HL-60 (cell line): ENCODE measurements around the gene SRSF4.

Experiments used
- CTCF ChIP-seq: IDR thresholded peaks from one replicate; pipeline ENCODE4 v1.5.1; 2011; ENCODE audit warnings: low read length, control low read depth, inconsistent platforms; ENCODE audit not compliant: insufficient read depth
- GABPA ChIP-seq: IDR thresholded peaks from 2 replicates; pipeline ENCODE4 v1.6.1; 2012; ENCODE audit warnings: low read depth
- POLR2AphosphoS5 ChIP-seq: IDR thresholded peaks from 2 replicates; pipeline ENCODE4 v1.6.1; 2012; ENCODE audit warnings: low read depth
- REST ChIP-seq: IDR thresholded peaks from 2 replicates; pipeline ENCODE4 v1.6.1; 2012; ENCODE audit warnings: low read depth; ENCODE audit not compliant: insufficient replicate concordance

- TF ChIP-seq REST (no peak), CTCF (no peak), POLR2AphosphoS5 (no peak), GABPA (no peak)
These were observed 58.4 kb downstream of the SRSF4 start for GRCh38 chr1:29123053-29123886.
